ENCODE measurements around the gene TNFRSF1A.

DNA sequence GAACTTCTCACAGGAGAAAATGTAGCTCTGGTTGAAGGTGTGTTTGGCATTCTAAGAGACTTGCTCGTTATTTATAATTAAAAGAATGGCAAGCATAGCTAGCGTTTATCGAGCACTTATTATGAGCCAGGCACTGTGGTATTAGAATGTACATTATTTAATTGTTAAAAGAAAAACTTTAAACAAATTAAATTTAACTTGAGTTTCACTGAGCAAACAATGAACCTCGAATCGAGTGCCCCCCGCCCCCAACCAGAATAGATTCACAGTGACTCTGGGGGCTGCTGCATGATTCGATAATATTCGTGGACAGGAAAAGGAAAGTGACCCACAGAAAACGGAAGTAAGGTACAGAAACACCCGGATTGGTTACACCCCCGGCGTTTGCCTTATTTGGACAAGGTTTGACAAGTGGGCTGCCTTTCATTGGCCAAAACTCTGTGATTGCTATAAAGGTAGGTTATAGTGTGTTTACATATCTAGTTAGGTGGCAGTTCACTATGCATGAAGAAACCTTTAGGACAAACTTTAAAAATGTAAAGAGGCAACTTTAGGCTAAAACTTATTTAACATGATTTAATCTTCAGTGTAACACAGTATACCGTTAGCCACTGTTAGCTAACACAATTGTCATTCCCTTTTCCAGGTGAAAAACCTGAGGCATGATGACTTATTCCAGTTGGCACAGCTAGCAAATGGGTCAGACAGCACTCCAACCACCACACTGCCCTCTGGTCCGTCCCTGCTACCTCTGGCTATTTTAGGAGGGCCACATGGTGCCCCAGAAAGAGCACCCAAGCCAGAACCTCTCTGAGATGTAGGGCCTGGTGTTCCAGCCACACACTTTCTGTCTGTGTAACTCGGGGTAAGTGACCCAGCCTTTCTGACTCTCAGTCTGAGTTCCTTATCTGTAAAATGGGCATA is 26.4 kb upstream of the TNFRSF1A start:
- TF ChIP-seq, protein P1, sequence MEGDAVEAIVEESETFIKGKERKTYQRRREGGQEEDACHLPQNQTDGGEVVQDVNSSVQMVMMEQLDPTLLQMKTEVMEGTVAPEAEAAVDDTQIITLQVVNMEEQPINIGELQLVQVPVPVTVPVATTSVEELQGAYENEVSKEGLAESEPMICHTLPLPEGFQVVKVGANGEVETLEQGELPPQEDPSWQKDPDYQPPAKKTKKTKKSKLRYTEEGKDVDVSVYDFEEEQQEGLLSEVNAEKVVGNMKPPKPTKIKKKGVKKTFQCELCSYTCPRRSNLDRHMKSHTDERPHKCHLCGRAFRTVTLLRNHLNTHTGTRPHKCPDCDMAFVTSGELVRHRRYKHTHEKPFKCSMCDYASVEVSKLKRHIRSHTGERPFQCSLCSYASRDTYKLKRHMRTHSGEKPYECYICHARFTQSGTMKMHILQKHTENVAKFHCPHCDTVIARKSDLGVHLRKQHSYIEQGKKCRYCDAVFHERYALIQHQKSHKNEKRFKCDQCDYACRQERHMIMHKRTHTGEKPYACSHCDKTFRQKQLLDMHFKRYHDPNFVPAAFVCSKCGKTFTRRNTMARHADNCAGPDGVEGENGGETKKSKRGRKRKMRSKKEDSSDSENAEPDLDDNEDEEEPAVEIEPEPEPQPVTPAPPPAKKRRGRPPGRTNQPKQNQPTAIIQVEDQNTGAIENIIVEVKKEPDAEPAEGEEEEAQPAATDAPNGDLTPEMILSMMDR (IDR thresholded peaks at IDR 0.05), result no peak
- TF ChIP-seq POLR2A (IDR thresholded peaks at IDR 0.05) (no peak), EP300 (IDR thresholded peaks at IDR 0.05) (no peak)

Data from tibial nerve (tissue), 4 donors.